Peyer's patch (tissue), 4 donors: Measurements from ENCODE around the gene DPYD.

Experiments used
- CTCF ChIP-seq, 6 experiments: fragments of 450-650 bp in 4 of 6; fragments of 200-600 bp in 2 of 6; sonication (generic) in 1 of 6; IDR thresholded peaks; one replicate each; pipeline ENCODE4 v1.5.1; 2017 to 2019; ENCODE audit warnings: antibody characterized with exemption in 6 of 6, mild to moderate bottlenecking in 3 of 6, moderate library complexity in 1 of 6
- POLR2A ChIP-seq, 2 donors: fragments of 450-650 bp; IDR thresholded peaks; one replicate each; pipeline ENCODE4 v1.5.1; 2017; ENCODE audit warnings: antibody characterized with exemption in 2 of 2, mild to moderate bottlenecking in 2 of 2, moderate library complexity in 2 of 2

- no peak for TF ChIP-seq CTCF (IDR thresholded peaks at IDR 0.05)
- TF ChIP-seq POLR2A (IDR thresholded peaks at IDR 0.05) = no peak
Observed at GRCh38 chr1:97651250-97651649, 269.6 kb downstream of the DPYD start.
